ENCODE data around the gene TRPV4. TPM values are rescaled to one million over a fixed set of nuclear protein-coding genes. Genes with fewer than 3 reads are reported as not detected.

Gene TRPV4
- total and polyA plus RNA-seq, 10 of the 15 experiments (the other 5 are each of a cell fraction or from before 2014, with no cell fraction given), result not detected

- SMC1A ChIA-PET (ENCODE audit: uncharacterized antibody, unreplicated experiment), result no interaction called here
- TF ChIP-seq TCF3 (IDR thresholded peaks at IDR 0.05; ENCODE audit: borderline replicate concordance, insufficient read depth, low read depth, low read length) (no peak), ETV6 (conservative IDR thresholded peaks at IDR 0.05 in 1 of 2, IDR thresholded peaks at IDR 0.05 in 1 of 2; ENCODE audit: borderline replicate concordance in 1 of 2, low read depth in 1 of 2) (no peak), JUNB (IDR thresholded peaks at IDR 0.05) (no peak), TCF12 (IDR thresholded peaks at IDR 0.05; ENCODE audit: low read depth, low read length) (no peak)
- no TSS peak for BruUV-seq (replicated peaks)
- no peak for DNase-seq (ENCODE audit: low read depth, low spot score)
- POLR2A ChIA-PET, result no interaction called here
- 49% methylated on average over 12 of the region's 12 CpGs for WGBS (ENCODE audit: insufficient coverage, insufficient replicate concordance, low lambda C conversion rate, missing lambda C conversion rate)
- no peaks in the 10 kb centered on the region for H3K4me1 ChIP-seq (ENCODE audit: control insufficient read depth, insufficient read depth, low read length)
- ATAC-seq, result no peak
- intact Hi-C loops (cut with micrococcal nuclease; ENCODE audit: unreplicated experiment), result no loop called here
- no peak for FAIRE-seq
- no peaks in the 10 kb centered on the region for H3K36me3 ChIP-seq (ENCODE audit: control insufficient read depth in 2 of 2, insufficient read depth in 2 of 2, low read length in 1 of 2)
- no peak overlapping the region for H3K4me2 ChIP-seq (ENCODE audit: control insufficient read depth, insufficient read depth)
- no peaks in the 10 kb centered on the region; the same call in 2 of the 3 replicates for H3K9me3 ChIP-seq (replicated peaks; ENCODE audit: control insufficient read depth, insufficient read depth, low read length)
- H3K79me2 ChIP-seq (ENCODE audit: control insufficient read depth, insufficient read depth, low read length), result no peaks in the 10 kb centered on the region
- CTCF ChIA-PET, result interaction anchor here (0.8 to 1.3 kb wide), 2 partner anchors 9 to 83 kb away, joined by 3 to 4 read pairs; no protein-coding TSS in a partner anchor
- in situ Hi-C loops (cut with MboI), result no loop called here
- no peaks in the 10 kb centered on the region for H4K20me1 ChIP-seq (ENCODE audit: control insufficient read depth, insufficient read depth)
- no peak overlapping the region for H3K9ac ChIP-seq (ENCODE audit: control insufficient read depth, insufficient read depth, low read length)
- no peak overlapping the region for H3K27ac ChIP-seq (ENCODE audit: control insufficient read depth, insufficient read depth)
- no peak overlapping the region for H3K4me3 ChIP-seq
- H3K27me3 ChIP-seq (replicated peaks in 1 of 2; ENCODE audit: control insufficient read depth in 2 of 2, insufficient read depth in 2 of 2, low read length in 1 of 2), result no peaks in the 10 kb centered on the region
- no peak overlapping the region for H2AFZ ChIP-seq (ENCODE audit: control insufficient read depth, low read depth, low read length)
- RAD21 ChIA-PET (ENCODE audit: unreplicated experiment), result no interaction called here
These were observed 71.0 kb downstream of the TRPV4 start for GRCh38 chr12:109762071-109762672.

- SMC1A ChIA-PET (ENCODE audit: uncharacterized antibody, unreplicated experiment), result no interaction called here
- Histone ChIP-seq H3K27ac (ENCODE audit: control insufficient read depth, insufficient read depth) (no peak overlapping the region), H3K4me2 (ENCODE audit: control insufficient read depth, insufficient read depth) (no peak overlapping the region), H4K20me1 (ENCODE audit: control insufficient read depth, insufficient read depth) (no peaks in the 10 kb centered on the region), H3K36me3 (ENCODE audit: control insufficient read depth in 2 of 2, insufficient read depth in 2 of 2, low read length in 1 of 2) (no peaks in the 10 kb centered on the region), H3K27me3 (replicated peaks in 1 of 2; ENCODE audit: control insufficient read depth in 2 of 2, insufficient read depth in 2 of 2, low read length in 1 of 2) (no peaks in the 10 kb centered on the region), H3K4me1 (ENCODE audit: control insufficient read depth, insufficient read depth, low read length) (no peaks in the 10 kb centered on the region), H3K4me3 (no peak overlapping the region), H2AFZ (ENCODE audit: control insufficient read depth, low read depth, low read length) (no peak overlapping the region), H3K9ac (ENCODE audit: control insufficient read depth, insufficient read depth, low read length) (no peak overlapping the region), H3K79me2 (ENCODE audit: control insufficient read depth, insufficient read depth, low read length) (no peaks in the 10 kb centered on the region), H3K9me3 (replicated peaks; ENCODE audit: control insufficient read depth, insufficient read depth, low read length) (no peaks in the 10 kb centered on the region; the same call in 2 of the 3 replicates)
- POLR2A ChIA-PET, result interaction anchor here (0.6 kb wide), 1 partner anchor 1259 kb away, joined by 3 read pairs; no protein-coding TSS in a partner anchor
- intact Hi-C loops (cut with micrococcal nuclease; ENCODE audit: unreplicated experiment), result no loop called here
- ATAC-seq, result no peak
- FAIRE-seq, result no peak
- RAD21 ChIA-PET (ENCODE audit: unreplicated experiment), result no interaction called here
- no peak for DNase-seq (ENCODE audit: low read depth, low spot score)
- in situ Hi-C loops (cut with MboI), result no loop called here
- no TSS peak for BruUV-seq (replicated peaks)
- CTCF ChIA-PET, result interaction anchor here (0.8 to 1.3 kb wide), 2 partner anchors 10 to 84 kb away, joined by 3 to 4 read pairs; no protein-coding TSS in a partner anchor
- WGBS (ENCODE audit: insufficient coverage, insufficient replicate concordance, low lambda C conversion rate, missing lambda C conversion rate), result 13% methylated on average over 15 of the region's 16 CpGs
- TF ChIP-seq NFIC (IDR thresholded peaks at IDR 0.05; ENCODE audit: low read depth, low read length) (no peak), CREM (IDR thresholded peaks at IDR 0.05; ENCODE audit: low read depth) (no peak), BCLAF1 (IDR thresholded peaks at IDR 0.05) (no peak)
These were observed 72.0 kb downstream of the TRPV4 start for GRCh38 chr12:109760930-109761921.

Measured in GM12878 (cell line).